Fibroblast of lung (primary cell): ENCODE data around the gene SLFN14. TPM values are rescaled to one million over a fixed set of nuclear protein-coding genes. Genes with fewer than 3 reads are reported as not detected.
A peak's percentile ranks its signal among the peaks of the same experiment; 100 is the strongest.
"Not testable (repeated sequence)": the region's sequence is repeated elsewhere in the genome, so short reads cannot be mapped to it uniquely, and the experiment has no call there.

Experiments
- DNase-seq, 2 donors: peaks; one replicate each; pipeline versions ENCODE4 v3.0.0 to v3.0.0-alpha.2; 2010; ENCODE audit warnings: low read depth in 2 of 2
- H2AFZ ChIP-seq: 2 replicates; pipeline ENCODE4 v1.5.1; 2012; ENCODE audit warnings: low read length, control low read depth, inconsistent platforms
- H3K27ac ChIP-seq: 2 replicates; pipeline ENCODE4 v1.5.1; 2011; ENCODE audit warnings: low read length, control low read depth; ENCODE audit not compliant: insufficient read depth
- H3K27me3 ChIP-seq: 2 replicates; pipeline ENCODE4 v1.5.1; 2011; ENCODE audit warnings: mild to moderate bottlenecking, low read length; ENCODE audit not compliant: control insufficient read depth, insufficient read depth
- H3K36me3 ChIP-seq: 2 replicates; pipeline ENCODE4 v1.5.1; 2011; ENCODE audit warnings: low read length; ENCODE audit not compliant: control insufficient read depth, insufficient read depth
- H3K4me1 ChIP-seq: 2 replicates; pipeline ENCODE4 v1.5.1; 2011; ENCODE audit warnings: low read length; ENCODE audit not compliant: control insufficient read depth, insufficient read depth; ENCODE audit errors: extremely low read depth
- H3K4me2 ChIP-seq: 2 replicates; pipeline ENCODE4 v1.5.1; 2011; ENCODE audit warnings: low read length, control low read depth; ENCODE audit not compliant: insufficient read depth; ENCODE audit errors: extremely low read depth
- H3K4me3 ChIP-seq, 4 experiments: fragments of 200-600 bp in 1 of 4; sonication (generic) in 1 of 4; replicated peaks in 1 of 4; 2 replicates each; pipeline ENCODE4 v1.5.1; 2011 to 2016; ENCODE audit warnings: low read length in 4 of 4, low read depth in 3 of 4, mild to moderate bottlenecking in 3 of 4, control low read depth in 2 of 4, inconsistent platforms in 1 of 4, mixed read lengths in 1 of 4; ENCODE audit not compliant: insufficient read depth in 1 of 4; ENCODE audit errors: control extremely low read depth in 1 of 4
- H3K79me2 ChIP-seq: 2 replicates; pipeline ENCODE4 v1.5.1; 2012; ENCODE audit warnings: mild to moderate bottlenecking, low read length, inconsistent platforms; ENCODE audit not compliant: control insufficient read depth, insufficient read depth
- H3K9ac ChIP-seq: 2 replicates; pipeline ENCODE4 v1.5.1; 2011; ENCODE audit warnings: mild to moderate bottlenecking, low read length, control low read depth; ENCODE audit not compliant: insufficient read depth
- H3K9me3 ChIP-seq: 2 replicates; pipeline ENCODE4 v1.5.1; 2012; ENCODE audit warnings: low read depth, low read length; ENCODE audit not compliant: control insufficient read depth, insufficient read depth
- H4K20me1 ChIP-seq: 2 replicates; pipeline ENCODE4 v1.5.1; 2011; ENCODE audit warnings: low read length; ENCODE audit not compliant: control insufficient read depth, insufficient read depth; ENCODE audit errors: extremely low read depth
- EZH2 ChIP-seq: IDR thresholded peaks from 2 replicates; pipeline ENCODE4 v1.5.1; 2012; ENCODE audit warnings: low read length, control low read depth, mild to moderate bottlenecking; ENCODE audit errors: missing control alignments
- polyA plus RNA-seq, 2 donors: library from polyadenylated mRNA; depleted of rRNA in 1 of 2; stranded (reverse) in 1 of 2; unstranded in 1 of 2; fragments of >200 nt; gene quantifications; 2 replicates each; pipeline ENCODE4 v1.2.1, GENCODE V29; 2011 to 2012; ENCODE audit warnings: missing spikeins in 1 of 2
- total RNA-seq: library from RNA; depleted of rRNA; stranded (reverse); fragments of >200 nt; gene quantifications from 2 replicates; pipeline ENCODE4 v1.2.1, GENCODE V29; 2014
- TF ChIP-seq, protein P1 (sequence below), 2 donors: IDR thresholded peaks in 1 of 2; conservative IDR thresholded peaks in 1 of 2; 1 replicate in 1 of 2; 2 replicates in 1 of 2; pipeline ENCODE4 v1.5.1; 2011 to 2012; ENCODE audit warnings: low read length in 2 of 2, control low read depth in 1 of 2, inconsistent platforms in 1 of 2, low read depth in 1 of 2, mild to moderate bottlenecking in 1 of 2

The SLFN14 gene
- total and polyA plus RNA-seq, 2 donors (not counting 1 experiment from before 2014, with no cell fraction given) = not detected

DNA sequence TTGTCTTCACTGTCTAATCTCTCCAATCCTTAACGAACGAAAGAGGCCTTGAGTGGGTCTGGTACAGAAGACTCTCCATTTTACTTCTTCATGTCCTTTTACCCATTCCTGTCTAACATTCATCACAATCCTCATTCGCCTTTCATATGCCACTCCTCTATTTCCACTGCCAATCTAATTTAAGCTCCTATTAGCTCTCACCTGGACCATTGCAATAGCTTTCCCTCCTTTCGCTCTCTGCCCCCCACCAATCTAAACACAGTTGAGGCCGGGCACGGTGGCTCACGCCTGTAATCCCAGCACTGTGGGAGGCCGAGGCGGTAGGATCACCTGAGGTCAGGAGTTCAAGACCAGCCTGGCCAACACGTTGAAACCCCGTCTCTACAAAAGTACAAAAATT is 6.3 kb upstream of the SLFN14 start:
- H3K9ac ChIP-seq = no peak overlapping the region
- peaks cover 25% of the 10 kb centered on the region for H3K79me2 ChIP-seq
- H3K36me3 ChIP-seq = no peaks in the 10 kb centered on the region
- H4K20me1 ChIP-seq = no peaks in the 10 kb centered on the region
- no peak overlapping the region for H2AFZ ChIP-seq
- TF ChIP-seq, protein P1, sequence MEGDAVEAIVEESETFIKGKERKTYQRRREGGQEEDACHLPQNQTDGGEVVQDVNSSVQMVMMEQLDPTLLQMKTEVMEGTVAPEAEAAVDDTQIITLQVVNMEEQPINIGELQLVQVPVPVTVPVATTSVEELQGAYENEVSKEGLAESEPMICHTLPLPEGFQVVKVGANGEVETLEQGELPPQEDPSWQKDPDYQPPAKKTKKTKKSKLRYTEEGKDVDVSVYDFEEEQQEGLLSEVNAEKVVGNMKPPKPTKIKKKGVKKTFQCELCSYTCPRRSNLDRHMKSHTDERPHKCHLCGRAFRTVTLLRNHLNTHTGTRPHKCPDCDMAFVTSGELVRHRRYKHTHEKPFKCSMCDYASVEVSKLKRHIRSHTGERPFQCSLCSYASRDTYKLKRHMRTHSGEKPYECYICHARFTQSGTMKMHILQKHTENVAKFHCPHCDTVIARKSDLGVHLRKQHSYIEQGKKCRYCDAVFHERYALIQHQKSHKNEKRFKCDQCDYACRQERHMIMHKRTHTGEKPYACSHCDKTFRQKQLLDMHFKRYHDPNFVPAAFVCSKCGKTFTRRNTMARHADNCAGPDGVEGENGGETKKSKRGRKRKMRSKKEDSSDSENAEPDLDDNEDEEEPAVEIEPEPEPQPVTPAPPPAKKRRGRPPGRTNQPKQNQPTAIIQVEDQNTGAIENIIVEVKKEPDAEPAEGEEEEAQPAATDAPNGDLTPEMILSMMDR (conservative IDR thresholded peaks at IDR 0.05 in 1 of 2, IDR thresholded peaks at IDR 0.05 in 1 of 2; ENCODE audit: low read depth in 1 of 2, low read length in 2 of 2) = no peak
- no peak for TF ChIP-seq EZH2
- no peak for DNase-seq
- no peak overlapping the region for H3K27ac ChIP-seq
- H3K9me3 ChIP-seq = no peaks in the 10 kb centered on the region
- H3K4me3 ChIP-seq = peak overlapping the region in 1 of 4 experiments; percentile 100
- peaks cover 3% of the 10 kb centered on the region for H3K27me3 ChIP-seq
- H3K4me1 ChIP-seq = no peaks in the 10 kb centered on the region
- H3K4me2 ChIP-seq = no peak overlapping the region

DNA sequence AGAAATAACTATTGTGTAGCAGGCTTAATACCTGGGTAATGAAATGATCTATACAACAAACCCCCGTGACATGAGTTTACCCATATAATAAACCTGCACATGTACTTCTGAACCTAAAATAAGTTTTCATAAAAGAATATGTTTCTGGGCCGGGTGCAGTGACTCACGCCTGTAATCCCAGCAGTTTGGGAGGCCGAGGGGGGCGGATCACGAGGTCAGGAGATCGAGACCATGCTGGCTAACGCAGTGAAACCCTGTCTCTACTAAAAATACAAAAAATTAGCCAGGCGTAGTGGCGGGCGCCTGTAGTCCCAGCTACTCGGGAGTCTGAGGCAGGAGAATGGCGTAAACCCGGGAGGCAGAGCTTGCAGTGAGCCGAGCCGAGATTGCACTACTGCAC is 2.6 kb upstream of the SLFN14 start:
- H3K9me3 ChIP-seq, H3K27me3 ChIP-seq, H3K4me3 ChIP-seq, H3K4me2 ChIP-seq, H3K27ac ChIP-seq, DNase-seq, H3K79me2 ChIP-seq, H3K36me3 ChIP-seq, H4K20me1 ChIP-seq, H3K4me1 ChIP-seq, H2AFZ ChIP-seq, H3K9ac ChIP-seq: not testable (repeated sequence)

DNA sequence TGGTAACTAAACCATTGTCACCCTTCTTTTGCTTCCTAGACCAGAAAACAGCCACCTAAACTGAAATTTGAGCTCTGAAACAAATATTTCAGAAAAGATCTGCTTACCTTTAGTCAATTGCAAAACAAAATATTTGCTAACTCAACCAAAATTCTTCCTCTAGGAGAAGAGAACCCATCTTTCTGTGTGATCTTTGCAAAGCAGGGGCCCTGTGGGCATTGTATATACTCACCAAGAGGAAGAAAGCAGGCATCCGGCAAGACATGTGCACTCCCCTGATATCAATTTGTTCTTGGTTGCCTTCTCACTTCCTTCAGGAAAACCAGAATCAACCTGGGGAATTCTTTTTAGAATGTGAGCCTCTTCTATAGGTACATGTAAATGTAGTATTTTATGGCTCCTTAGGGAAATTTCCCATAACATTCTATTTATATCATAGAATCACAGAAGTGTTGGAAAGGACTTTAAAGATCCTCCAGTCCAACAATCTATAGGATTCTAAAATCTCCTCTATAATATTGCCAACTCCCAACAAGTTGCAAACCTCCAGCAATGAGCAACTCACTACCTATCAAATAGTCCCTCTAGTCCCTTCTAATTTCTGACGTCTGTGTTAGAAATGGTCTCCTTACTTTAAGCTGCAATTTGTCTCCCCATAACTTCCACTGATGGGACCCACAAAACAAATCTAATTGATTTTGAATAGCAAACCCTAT is 966 bp downstream of the SLFN14 start:
- Histone ChIP-seq H4K20me1 (no peaks in the 10 kb centered on the region), H3K27ac (no peak overlapping the region), H3K79me2 (no peaks in the 10 kb centered on the region), H3K4me1 (no peaks in the 10 kb centered on the region), H3K4me2 (no peak overlapping the region), H3K9ac (no peak overlapping the region), H3K36me3 (no peaks in the 10 kb centered on the region), H3K4me3 (no peak overlapping the region), H2AFZ (no peak overlapping the region), H3K27me3 (peaks cover 12% of the 10 kb centered on the region), H3K9me3 (no peaks in the 10 kb centered on the region)
- DNase-seq = no peak
- TF ChIP-seq, protein P1 (conservative IDR thresholded peaks at IDR 0.05 in 1 of 2, IDR thresholded peaks at IDR 0.05 in 1 of 2; ENCODE audit: low read depth in 1 of 2, low read length in 2 of 2) = no peak
- no peak for TF ChIP-seq EZH2
